Common myeloid progenitor, CD34-positive (primary cell): ENCODE measurements around the gene HDAC9.
"Not testable (repeated sequence)": the region's sequence is repeated elsewhere in the genome, so short reads cannot be mapped to it uniquely, and the experiment has no call there.

Experiments
- CTCF ChIA-PET: fragments of 350-600 bp; sonication (Branson Sonifier 250); formaldehyde crosslinking; loops from one replicate; lab custom pipeline; 2021; ENCODE audit warnings: antibody characterized with exemption; lab: Charles Lee
- POLR2A ChIA-PET: fragments of 350-600 bp; sonication (Branson Sonifier 250); formaldehyde crosslinking; loops from one replicate; lab custom pipeline; 2021; ENCODE audit warnings: antibody characterized with exemption; lab: Charles Lee
- DNase-seq, 3 donors: peaks; one replicate each; pipeline versions ENCODE4 v3.0.0 to v3.0.0-alpha.2; 2013
- H3K27ac ChIP-seq, 2 experiments: 1 replicate in 1 of 2; 2 replicates in 1 of 2; pipeline ENCODE4 v1.7.0; 2013; ENCODE audit warnings: inconsistent platforms in 2 of 2, low read length in 2 of 2, mild to moderate bottlenecking in 2 of 2, low read depth in 1 of 2, moderate library complexity in 1 of 2; ENCODE audit not compliant: severe bottlenecking in 2 of 2, insufficient read depth in 1 of 2, poor library complexity in 1 of 2
- H3K27me3 ChIP-seq, 5 experiments: replicated peaks in 2 of 5; 1 replicate in 3 of 5; 2 replicates in 2 of 5; pipeline versions ENCODE4 v1.6.1 to v1.7.0; 2013; ENCODE audit warnings: low read length in 4 of 5, mild to moderate bottlenecking in 2 of 5, moderate library complexity in 2 of 5, inconsistent platforms in 1 of 5; ENCODE audit not compliant: insufficient read depth in 5 of 5, control insufficient read depth in 4 of 5
- H3K36me3 ChIP-seq, 4 experiments: 1 replicate in 2 of 4; 2 replicates in 2 of 4; pipeline versions ENCODE4 v1.6.1 to v1.7.0; 2013; ENCODE audit warnings: low read length in 3 of 4, control low read depth in 1 of 4, mild to moderate bottlenecking in 1 of 4; ENCODE audit not compliant: control insufficient read depth in 4 of 4, insufficient read depth in 4 of 4
- H3K4me1 ChIP-seq, 4 experiments: 1 replicate in 3 of 4; 2 replicates in 1 of 4; pipeline versions ENCODE4 v1.6.1 to v1.7.1; 2013; ENCODE audit warnings: low read length in 3 of 4, mild to moderate bottlenecking in 3 of 4, control low read depth in 1 of 4, inconsistent platforms in 1 of 4, moderate library complexity in 1 of 4; ENCODE audit not compliant: control insufficient read depth in 4 of 4, insufficient read depth in 4 of 4; ENCODE audit errors: control extremely low read depth in 1 of 4
- H3K4me3 ChIP-seq, 7 experiments: 1 replicate in 4 of 7; 2 replicates in 3 of 7; pipeline versions ENCODE4 v1.5.1 to v1.7.0; 2013; ENCODE audit warnings: mild to moderate bottlenecking in 7 of 7, low read length in 6 of 7, moderate library complexity in 6 of 7, inconsistent platforms in 2 of 7, low read depth in 2 of 7, control low read depth in 1 of 7; ENCODE audit not compliant: insufficient read depth in 4 of 7, control insufficient read depth in 1 of 7; ENCODE audit errors: extremely low read depth in 1 of 7
- H3K9me3 ChIP-seq, 5 experiments: 1 replicate in 4 of 5; 2 replicates in 1 of 5; pipeline versions ENCODE4 v1.6.1 to v1.7.1; 2013; ENCODE audit warnings: low read length in 4 of 5, mild to moderate bottlenecking in 2 of 5, inconsistent platforms in 1 of 5, low read depth in 1 of 5, moderate library complexity in 1 of 5; ENCODE audit not compliant: control insufficient read depth in 4 of 5, insufficient read depth in 2 of 5; ENCODE audit errors: control extremely low read depth in 1 of 5
- WGBS: methylation state at CpG from one replicate; pipeline ENCODE4 v1.1.5; 2013; ENCODE audit not compliant: insufficient coverage; 5-methylcytosine and 5-hydroxymethylcytosine counted together

Gene HDAC9

DNA sequence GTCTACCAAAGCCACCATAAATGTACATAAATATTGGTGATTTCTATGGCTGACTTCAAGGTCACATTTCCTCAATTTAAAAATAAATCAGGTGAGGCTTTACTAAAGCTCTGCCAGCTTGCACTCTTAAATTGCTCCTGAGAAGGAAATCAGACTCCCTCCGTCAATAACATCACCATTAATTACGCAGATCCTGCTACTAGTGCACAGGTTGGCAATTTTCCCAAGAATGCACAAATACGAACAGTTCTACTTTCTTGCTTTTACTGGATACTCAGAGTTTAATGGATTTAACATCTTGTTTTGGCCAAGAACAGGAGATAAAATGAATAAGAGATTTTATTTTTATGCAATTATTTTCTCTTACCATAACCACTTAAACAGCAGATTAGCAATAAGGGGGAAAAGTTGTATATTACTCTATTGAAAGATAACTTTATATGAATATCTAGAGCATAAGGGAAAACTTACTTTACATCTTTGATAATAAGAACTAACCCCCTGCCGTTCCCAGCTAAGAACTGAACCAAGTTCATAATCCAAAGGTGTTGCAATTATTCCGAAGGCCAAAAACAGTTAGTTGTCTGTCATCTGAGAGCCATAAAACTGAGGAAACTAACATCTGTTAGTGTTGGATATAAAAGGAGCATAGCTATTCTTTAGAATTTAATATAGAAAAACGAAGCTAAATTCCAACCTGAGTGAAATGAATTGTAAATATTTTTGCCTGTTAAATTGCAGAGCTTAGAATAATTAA lies 481.3 kb downstream of the HDAC9 start:
- WGBS, result 100% methylated on average over 5 of the region's 6 CpGs
- Histone ChIP-seq H3K4me1 (no peaks in the 10 kb centered on the region), H3K4me3 (no peak overlapping the region), H3K27me3 (no peaks in the 10 kb centered on the region), H3K27ac (no peak overlapping the region), H3K9me3 (no peaks in the 10 kb centered on the region), H3K36me3 (no peaks in the 10 kb centered on the region)
- CTCF ChIA-PET, result no interaction called here
- DNase-seq, result no peak
- POLR2A ChIA-PET, result no interaction called here

GRCh38 chr7:18978108-18978495 lies 482.6 kb downstream of the HDAC9 start:
- Histone ChIP-seq H3K27me3 (no peaks in the 10 kb centered on the region), H3K36me3 (no peaks in the 10 kb centered on the region), H3K9me3 (no peaks in the 10 kb centered on the region), H3K4me3 (no peak overlapping the region), H3K4me1 (no peaks in the 10 kb centered on the region), H3K27ac (no peak overlapping the region)
- POLR2A ChIA-PET, result no interaction called here
- no peak for DNase-seq
- CTCF ChIA-PET, result no interaction called here
- no CpG with 5 or more reads among the region's 2 CpGs for WGBS

DNA sequence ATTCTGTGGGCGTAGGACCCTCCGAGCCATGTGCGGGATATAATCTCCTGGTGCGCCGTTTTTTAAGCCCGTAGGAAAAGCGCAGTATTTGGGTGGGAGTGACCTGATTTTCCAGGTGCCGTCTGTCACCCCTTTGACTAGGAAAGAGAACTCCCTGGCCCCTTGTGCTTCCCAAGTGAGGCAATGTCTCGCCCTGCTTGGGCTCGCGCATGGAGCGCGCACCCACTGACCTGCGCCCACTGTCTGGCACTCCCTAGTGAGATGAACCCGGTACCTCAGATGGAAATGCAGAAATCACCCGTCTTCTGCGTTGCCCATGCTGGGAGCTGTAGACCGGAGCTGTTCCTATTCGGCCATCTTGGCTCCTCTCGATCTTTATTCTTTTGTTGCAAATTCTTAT lies 495.2 kb downstream of the HDAC9 start:
- POLR2A ChIA-PET, result not testable (repeated sequence)

DNA sequence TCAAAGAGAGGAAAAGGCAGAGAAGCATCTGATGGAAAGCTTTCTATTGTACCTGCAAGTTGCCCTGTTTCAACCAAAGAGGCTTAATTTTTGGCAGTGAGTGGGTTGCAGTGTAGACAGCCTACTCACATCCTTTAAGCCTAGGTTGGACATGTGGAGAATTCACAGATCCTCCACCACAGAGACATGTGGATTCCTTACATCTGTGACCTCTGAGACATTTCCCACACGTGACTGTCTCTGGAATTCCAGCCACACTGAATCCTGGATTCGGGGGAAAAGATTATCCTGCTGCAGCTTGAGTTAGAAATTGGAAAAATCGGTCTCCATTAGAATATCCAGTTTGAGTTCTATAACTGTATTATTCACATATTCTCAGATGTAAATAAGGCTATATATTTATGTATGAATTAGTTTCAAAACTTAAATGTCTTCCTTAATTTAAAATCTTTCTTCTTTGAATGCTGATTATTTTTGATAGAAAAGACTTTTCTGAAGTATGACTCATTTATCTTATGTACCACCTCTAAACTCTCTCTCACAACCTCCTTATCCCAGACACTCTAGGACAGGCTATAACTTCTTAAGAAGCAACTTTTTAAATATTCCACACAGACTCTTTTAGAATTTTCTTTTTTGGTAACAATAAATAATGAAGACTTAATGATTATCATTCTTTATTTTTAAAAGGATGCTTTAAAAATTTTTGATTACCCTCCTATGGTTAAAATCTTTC lies 498.6 kb downstream of the HDAC9 start:
- ChIA-PET CTCF (no interaction called here), POLR2A (no interaction called here)
- DNase-seq, result no peak
- H3K4me1 ChIP-seq, result no peaks in the 10 kb centered on the region
- 100% methylated on average over 1 of the region's 3 CpGs for WGBS
- no peak overlapping the region for H3K4me3 ChIP-seq
- no peaks in the 10 kb centered on the region for H3K36me3 ChIP-seq
- H3K27ac ChIP-seq, result no peak overlapping the region
- H3K27me3 ChIP-seq, result no peaks in the 10 kb centered on the region
- H3K9me3 ChIP-seq, result peaks cover 0 to 1% (median 0%) of the 10 kb centered on the region in 5 experiments

More for the DNA sequence above, 495.2 kb downstream of the HDAC9 start:
- 95% methylated on average over 15 of the region's 20 CpGs for WGBS
- H3K27ac ChIP-seq, H3K27me3 ChIP-seq, H3K9me3 ChIP-seq, H3K36me3 ChIP-seq, DNase-seq, CTCF ChIA-PET, H3K4me1 ChIP-seq, H3K4me3 ChIP-seq: not testable (repeated sequence)

GRCh38 chr7:18995270-18995671 lies 499.7 kb downstream of the HDAC9 start:
- Histone ChIP-seq H3K4me3 (no peak overlapping the region), H3K27ac (no peak overlapping the region), H3K9me3 (peaks cover 0 to 1% (median 0%) of the 10 kb centered on the region in 5 experiments), H3K36me3 (no peaks in the 10 kb centered on the region), H3K4me1 (no peaks in the 10 kb centered on the region), H3K27me3 (no peaks in the 10 kb centered on the region)
- ChIA-PET CTCF (no interaction called here), POLR2A (no interaction called here)
- 100% methylated on average over 1 of the region's 3 CpGs for WGBS
- DNase-seq, result no peak

DNA sequence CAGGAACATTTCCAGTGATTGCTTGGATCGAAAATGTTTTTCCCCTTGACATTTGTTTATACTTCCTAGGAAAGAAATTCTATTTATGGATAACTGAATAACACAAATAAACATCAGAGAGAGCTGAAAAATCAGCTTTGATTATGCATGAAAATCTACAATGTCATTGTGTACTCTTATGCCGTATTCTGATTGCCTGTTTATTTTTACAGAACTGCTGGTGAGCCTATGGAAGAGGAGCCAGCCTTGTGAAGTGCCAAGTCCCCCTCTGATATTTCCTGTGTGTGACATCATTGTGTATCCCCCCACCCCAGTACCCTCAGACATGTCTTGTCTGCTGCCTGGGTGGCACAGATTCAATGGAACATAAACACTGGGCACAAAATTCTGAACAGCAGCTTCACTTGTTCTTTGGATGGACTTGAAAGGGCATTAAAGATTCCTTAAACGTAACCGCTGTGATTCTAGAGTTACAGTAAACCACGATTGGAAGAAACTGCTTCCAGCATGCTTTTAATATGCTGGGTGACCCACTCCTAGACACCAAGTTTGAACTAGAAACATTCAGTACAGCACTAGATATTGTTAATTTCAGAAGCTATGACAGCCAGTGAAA lies 500.4 kb downstream of the HDAC9 start:
- Histone ChIP-seq H3K27me3 (no peaks in the 10 kb centered on the region), H3K9me3 (peaks cover 0 to 1% (median 0%) of the 10 kb centered on the region in 5 experiments), H3K4me3 (no peak overlapping the region), H3K27ac (no peak overlapping the region), H3K4me1 (no peaks in the 10 kb centered on the region), H3K36me3 (no peaks in the 10 kb centered on the region)
- POLR2A ChIA-PET, result no interaction called here
- WGBS, result 97% methylated on average over 3 of the region's 5 CpGs
- DNase-seq, result no peak
- CTCF ChIA-PET, result no interaction called here

DNA sequence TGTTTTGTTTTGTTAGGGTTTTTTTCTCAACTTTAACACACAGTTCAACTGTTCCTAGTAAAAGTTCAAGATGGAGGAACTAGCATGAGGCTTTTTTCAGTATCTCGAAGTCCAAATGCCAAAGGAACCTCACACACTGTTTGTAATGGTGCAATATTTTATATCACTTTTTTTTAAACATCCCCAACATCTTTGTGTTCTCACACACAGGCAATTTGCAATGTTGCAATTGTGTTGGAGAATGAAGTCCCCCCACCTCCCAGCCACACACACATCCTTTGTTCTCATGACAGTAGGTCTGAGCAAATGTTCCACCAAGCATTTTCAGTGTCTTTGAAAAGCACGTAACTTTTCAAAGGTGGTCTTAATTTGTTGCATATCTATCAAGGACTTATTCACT lies 501.0 kb downstream of the HDAC9 start:
- 100% methylated on average over 1 of the region's 2 CpGs for WGBS
- Histone ChIP-seq H3K36me3 (no peaks in the 10 kb centered on the region), H3K4me3 (no peak overlapping the region), H3K27me3 (no peaks in the 10 kb centered on the region), H3K9me3 (peaks cover 0 to 1% (median 0%) of the 10 kb centered on the region in 5 experiments), H3K27ac (no peak overlapping the region), H3K4me1 (no peaks in the 10 kb centered on the region)
- CTCF ChIA-PET, result no interaction called here
- POLR2A ChIA-PET, result no interaction called here
- no peak for DNase-seq
